SK-N-SH treated with all-trans-retinoic acid at 6 μM for 48 hours (cell line): Measurements from ENCODE around the gene CHERP.

Source experiments
- CREB5 ChIP-seq: fragments of 250-450 bp; sonication (Bioruptor Pico); IDR thresholded peaks from 2 replicates; pipeline ENCODE4 v1.5.1; 2020; ENCODE audit warnings: low read depth, mild to moderate bottlenecking, moderate library complexity
- ESRRG ChIP-seq: fragments of 250-450 bp; sonication (Bioruptor Pico); IDR thresholded peaks from 2 replicates; pipeline ENCODE4 v1.6.1; 2021; ENCODE audit warnings: mild to moderate bottlenecking
- ISL1 ChIP-seq: fragments of 250-450 bp; sonication (Bioruptor Pico); IDR thresholded peaks from 2 replicates; pipeline ENCODE4 v2.1.2; 2022; ENCODE audit warnings: mild to moderate bottlenecking, moderate library complexity
- PATZ1 ChIP-seq: fragments of 250-450 bp; sonication (Bioruptor Pico); IDR thresholded peaks from 2 replicates; pipeline ENCODE4 v1.8.0; 2020; ENCODE audit warnings: mild to moderate bottlenecking, moderate library complexity, borderline replicate concordance
- POU6F1 ChIP-seq: fragments of 250-450 bp; sonication (Bioruptor Pico); IDR thresholded peaks from 2 replicates; pipeline ENCODE4 v1.8.0; 2021; ENCODE audit warnings: low read depth, mild to moderate bottlenecking, moderate library complexity, borderline replicate concordance
- PPARA ChIP-seq: fragments of 250-450 bp; sonication (Bioruptor Pico); IDR thresholded peaks from 2 replicates; pipeline ENCODE4 v1.5.0; 2020; ENCODE audit warnings: mild to moderate bottlenecking, borderline replicate concordance
- RARB ChIP-seq: fragments of 250-450 bp; sonication (Bioruptor Pico); IDR thresholded peaks from 2 replicates; pipeline ENCODE4 v1.8.0; 2021; ENCODE audit warnings: mild to moderate bottlenecking, moderate library complexity
- SNAI2 ChIP-seq: fragments of 250-450 bp; sonication (Bioruptor Pico); IDR thresholded peaks from 2 replicates; pipeline ENCODE4 v1.5.0; 2020; ENCODE audit warnings: mild to moderate bottlenecking, moderate library complexity
- TCF4 ChIP-seq: fragments of 250-450 bp; sonication (Bioruptor Pico); IDR thresholded peaks from 2 replicates; pipeline ENCODE4 v1.8.0; 2021; ENCODE audit warnings: mild to moderate bottlenecking, moderate library complexity, borderline replicate concordance
- TSHZ2 ChIP-seq: fragments of 250-450 bp; sonication (Bioruptor Pico); IDR thresholded peaks from 2 replicates; pipeline ENCODE4 v1.5.0; 2020; ENCODE audit warnings: mild to moderate bottlenecking, moderate library complexity
- ZNF565 ChIP-seq: fragments of 450-650 bp; formaldehyde crosslinking; conservative IDR thresholded peaks from 2 replicates; pipeline ENCODE4 v1.5.0; 2020; ENCODE audit warnings: low read depth, mild to moderate bottlenecking, moderate library complexity
- ZNF8 ChIP-seq: fragments of 450-650 bp; formaldehyde crosslinking; IDR thresholded peaks from 2 replicates; pipeline ENCODE4 v1.5.0; 2020; ENCODE audit warnings: mild to moderate bottlenecking, moderate library complexity

DNA sequence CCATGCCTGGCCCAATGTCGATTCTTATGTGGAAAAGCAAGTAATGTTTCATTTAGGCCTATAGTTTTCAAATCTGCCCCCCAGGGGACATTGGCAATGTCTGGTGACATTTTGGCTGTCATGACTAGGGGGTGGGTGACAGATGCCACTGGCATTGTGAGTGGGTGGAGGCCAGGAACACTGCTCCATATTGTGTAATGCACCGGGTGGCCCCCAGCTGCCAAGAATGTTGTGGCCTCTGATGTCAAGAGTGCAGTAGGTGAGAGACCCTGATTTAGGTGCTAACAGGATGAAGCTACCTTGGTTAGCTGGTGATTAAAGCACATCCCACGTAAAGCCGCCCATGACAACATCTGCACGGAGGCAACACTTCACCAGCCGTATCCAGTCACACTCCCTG, 35.3 kb downstream of the CHERP start:
- TF ChIP-seq SNAI2 (CRISPR knock-in tag) (no peak), ZNF565 (CRISPR knock-in tag) (no peak), TSHZ2 (CRISPR knock-in tag) (no peak), PATZ1 (CRISPR knock-in tag) (no peak), ZNF8 (CRISPR knock-in tag) (no peak), PPARA (CRISPR knock-in tag) (no peak), ESRRG (no peak), ISL1 (no peak), TCF4 (CRISPR knock-in tag) (no peak), POU6F1 (CRISPR knock-in tag) (no peak), RARB (no peak), CREB5 (CRISPR knock-in tag) (no peak)
